Measurements from ENCODE around the gene SPRR3.
"Not testable (repeated sequence)": the region's sequence is repeated elsewhere in the genome, so short reads cannot be mapped to it uniquely, and the experiment has no call there.

The SPRR3 gene

DNA sequence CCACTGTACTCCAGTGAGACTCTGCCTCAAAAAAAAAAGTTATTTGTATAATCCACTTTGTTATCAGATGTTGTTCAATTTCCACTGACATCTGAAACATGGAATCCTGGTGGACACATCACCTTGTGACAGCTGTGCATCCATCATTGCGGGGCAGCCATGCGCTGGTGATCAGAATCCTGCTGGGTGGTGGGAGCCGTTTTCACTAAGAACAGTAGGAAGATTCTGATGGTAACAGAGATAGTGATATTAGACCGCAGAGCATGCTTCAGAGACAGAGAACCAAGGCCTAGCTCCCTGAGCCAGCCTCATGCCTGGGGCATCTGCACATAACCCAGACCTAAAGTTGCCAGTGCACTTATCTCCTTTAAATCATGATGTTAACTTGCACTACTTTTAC, 3.1 kb upstream of the SPRR3 start:
- TF ChIP-seq, protein P1, sequence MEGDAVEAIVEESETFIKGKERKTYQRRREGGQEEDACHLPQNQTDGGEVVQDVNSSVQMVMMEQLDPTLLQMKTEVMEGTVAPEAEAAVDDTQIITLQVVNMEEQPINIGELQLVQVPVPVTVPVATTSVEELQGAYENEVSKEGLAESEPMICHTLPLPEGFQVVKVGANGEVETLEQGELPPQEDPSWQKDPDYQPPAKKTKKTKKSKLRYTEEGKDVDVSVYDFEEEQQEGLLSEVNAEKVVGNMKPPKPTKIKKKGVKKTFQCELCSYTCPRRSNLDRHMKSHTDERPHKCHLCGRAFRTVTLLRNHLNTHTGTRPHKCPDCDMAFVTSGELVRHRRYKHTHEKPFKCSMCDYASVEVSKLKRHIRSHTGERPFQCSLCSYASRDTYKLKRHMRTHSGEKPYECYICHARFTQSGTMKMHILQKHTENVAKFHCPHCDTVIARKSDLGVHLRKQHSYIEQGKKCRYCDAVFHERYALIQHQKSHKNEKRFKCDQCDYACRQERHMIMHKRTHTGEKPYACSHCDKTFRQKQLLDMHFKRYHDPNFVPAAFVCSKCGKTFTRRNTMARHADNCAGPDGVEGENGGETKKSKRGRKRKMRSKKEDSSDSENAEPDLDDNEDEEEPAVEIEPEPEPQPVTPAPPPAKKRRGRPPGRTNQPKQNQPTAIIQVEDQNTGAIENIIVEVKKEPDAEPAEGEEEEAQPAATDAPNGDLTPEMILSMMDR (IDR thresholded peaks at IDR 0.05; ENCODE audit: low read length) = no peak
- no peak for TF ChIP-seq EZH2 (IDR thresholded peaks at IDR 0.05; ENCODE audit: borderline replicate concordance, low read length)
- no peaks in the 10 kb centered on the region for H3K27me3 ChIP-seq (ENCODE audit: insufficient read depth, low read length)
- no peaks in the 10 kb centered on the region for H4K20me1 ChIP-seq (ENCODE audit: insufficient read depth, low read length)
- no peaks in the 10 kb centered on the region for H3K4me1 ChIP-seq (ENCODE audit: insufficient read depth, low read length, severe bottlenecking)
- no peaks in the 10 kb centered on the region for H3K79me2 ChIP-seq (ENCODE audit: insufficient read depth, low read length)
- H3K4me2 ChIP-seq (ENCODE audit: low read length) = no peak overlapping the region
- no peaks in the 10 kb centered on the region for H3K9me2 ChIP-seq (ENCODE audit: low read depth, low read length)
- H3K9me3 ChIP-seq (ENCODE audit: low read length) = no peaks in the 10 kb centered on the region
- H2AFZ ChIP-seq (ENCODE audit: low read length) = no peak overlapping the region
- H3K4me3 ChIP-seq (ENCODE audit: low read depth, low read length, poor library complexity, severe bottlenecking) = no peak overlapping the region
- no peak overlapping the region for H3K9ac ChIP-seq (ENCODE audit: low read length)
- H3K36me3 ChIP-seq (ENCODE audit: insufficient read depth, low read length) = no peaks in the 10 kb centered on the region
- no peaks in the 10 kb centered on the region for H3F3A ChIP-seq (ENCODE audit: insufficient read depth, low read length)
- no peak overlapping the region for H3K27ac ChIP-seq (ENCODE audit: low read depth, low read length, poor library complexity, severe bottlenecking)

DNA sequence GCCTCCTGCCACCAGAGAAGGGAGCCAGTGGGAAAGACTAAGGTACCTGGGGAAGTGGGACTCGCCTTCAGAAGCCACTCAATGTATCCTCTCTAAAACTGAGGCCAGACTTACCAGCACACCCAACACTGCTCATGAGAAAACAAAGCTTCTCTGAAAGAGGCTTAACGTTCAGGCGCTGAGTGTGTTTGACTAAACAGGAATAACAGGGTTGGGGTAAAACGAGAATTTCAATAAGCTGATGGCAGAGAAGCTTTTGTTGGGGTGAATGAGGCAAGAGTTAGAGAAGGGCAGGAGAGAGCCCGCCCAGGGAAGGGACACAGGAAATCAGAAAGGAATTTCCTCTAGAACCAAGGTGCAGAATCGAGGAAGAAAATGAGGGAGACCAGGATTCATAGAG, 1.7 kb upstream of the SPRR3 start:
- H3K4me1 ChIP-seq (ENCODE audit: insufficient read depth, low read length, severe bottlenecking) = no peaks in the 10 kb centered on the region
- H3K9me2 ChIP-seq (ENCODE audit: low read depth, low read length) = no peaks in the 10 kb centered on the region
- no peaks in the 10 kb centered on the region for H4K20me1 ChIP-seq (ENCODE audit: insufficient read depth, low read length)
- no peak overlapping the region for H3K9ac ChIP-seq (ENCODE audit: low read length)
- no peak overlapping the region for H3K4me3 ChIP-seq (ENCODE audit: low read depth, low read length, poor library complexity, severe bottlenecking)
- no peaks in the 10 kb centered on the region for H3F3A ChIP-seq (ENCODE audit: insufficient read depth, low read length)
- no peak for TF ChIP-seq EZH2 (IDR thresholded peaks at IDR 0.05; ENCODE audit: borderline replicate concordance, low read length)
- TF ChIP-seq, protein P1 (IDR thresholded peaks at IDR 0.05; ENCODE audit: low read length) = no peak
- H3K4me2 ChIP-seq (ENCODE audit: low read length) = no peak overlapping the region
- no peaks in the 10 kb centered on the region for H3K9me3 ChIP-seq (ENCODE audit: low read length)
- H3K36me3 ChIP-seq (ENCODE audit: insufficient read depth, low read length) = no peaks in the 10 kb centered on the region
- H3K79me2 ChIP-seq (ENCODE audit: insufficient read depth, low read length) = no peaks in the 10 kb centered on the region
- no peak overlapping the region for H2AFZ ChIP-seq (ENCODE audit: low read length)
- H3K27me3 ChIP-seq (ENCODE audit: insufficient read depth, low read length) = no peaks in the 10 kb centered on the region
- H3K27ac ChIP-seq (ENCODE audit: low read depth, low read length, poor library complexity, severe bottlenecking) = no peak overlapping the region

DNA sequence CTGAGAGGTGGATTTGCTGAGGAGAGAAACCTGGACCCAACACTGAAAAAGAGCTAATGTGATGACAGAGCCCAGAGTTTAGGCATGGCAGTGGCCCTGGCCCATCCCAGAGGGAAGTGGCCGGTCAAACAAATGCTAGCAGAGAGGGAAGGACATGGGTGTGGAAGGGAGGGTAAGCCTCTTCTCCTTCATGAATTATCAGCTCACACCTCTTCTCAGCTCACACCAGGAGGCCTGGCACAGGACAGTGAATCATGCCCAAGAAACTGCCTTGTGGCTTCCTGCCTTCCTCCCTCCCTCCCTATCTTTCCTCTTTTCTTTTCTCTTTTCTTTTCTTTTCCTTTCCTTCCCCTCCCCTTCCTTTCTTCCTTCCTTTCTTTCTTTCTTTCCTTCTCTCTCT, 1.3 kb upstream of the SPRR3 start:
- Histone ChIP-seq H3K4me2 (ENCODE audit: low read length) (no peak overlapping the region), H3F3A (ENCODE audit: insufficient read depth, low read length) (no peaks in the 10 kb centered on the region), H3K36me3 (ENCODE audit: insufficient read depth, low read length) (no peaks in the 10 kb centered on the region), H3K27ac (ENCODE audit: low read depth, low read length, poor library complexity, severe bottlenecking) (no peak overlapping the region), H3K4me1 (ENCODE audit: insufficient read depth, low read length, severe bottlenecking) (no peaks in the 10 kb centered on the region), H3K79me2 (ENCODE audit: insufficient read depth, low read length) (no peaks in the 10 kb centered on the region), H3K9me2 (ENCODE audit: low read depth, low read length) (no peaks in the 10 kb centered on the region), H3K27me3 (ENCODE audit: insufficient read depth, low read length) (no peaks in the 10 kb centered on the region), H3K4me3 (ENCODE audit: low read depth, low read length, poor library complexity, severe bottlenecking) (no peak overlapping the region), H2AFZ (ENCODE audit: low read length) (no peak overlapping the region), H3K9ac (ENCODE audit: low read length) (no peak overlapping the region), H4K20me1 (ENCODE audit: insufficient read depth, low read length) (no peaks in the 10 kb centered on the region), H3K9me3 (ENCODE audit: low read length) (no peaks in the 10 kb centered on the region)
- TF ChIP-seq, protein P1 (IDR thresholded peaks at IDR 0.05; ENCODE audit: low read length) = no peak
- no peak for TF ChIP-seq EZH2 (IDR thresholded peaks at IDR 0.05; ENCODE audit: borderline replicate concordance, low read length)

DNA sequence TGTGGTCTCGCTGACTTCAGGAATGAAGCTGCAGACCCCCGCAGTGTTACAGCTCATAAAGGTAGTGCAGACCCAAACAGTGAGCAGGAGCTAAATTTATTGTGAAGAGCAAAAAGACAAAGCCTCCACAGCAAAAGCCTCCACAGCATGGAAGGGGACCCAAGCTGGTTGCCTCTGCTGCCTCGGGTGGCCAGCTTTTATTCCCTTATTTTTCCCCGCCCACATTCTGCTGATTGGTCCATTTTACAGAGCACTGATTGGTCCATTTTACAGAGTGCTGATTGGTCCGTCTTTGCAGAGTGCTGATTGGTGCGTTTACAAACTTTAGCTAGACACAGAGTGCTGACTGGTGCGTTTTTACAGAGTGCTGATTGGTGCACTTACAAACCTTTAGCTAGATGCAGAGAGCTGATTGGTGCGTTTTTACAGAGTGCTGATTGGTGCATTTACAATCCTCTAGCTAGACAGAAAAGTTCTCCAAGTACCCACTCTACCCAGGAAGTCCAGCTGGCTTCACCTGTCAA, 9.7 kb downstream of the SPRR3 start:
- not testable (repeated sequence) for H3K4me3 ChIP-seq (ENCODE audit: low read depth, low read length, poor library complexity, severe bottlenecking); H3F3A ChIP-seq (ENCODE audit: insufficient read depth, low read length); H3K9me2 ChIP-seq (ENCODE audit: low read depth, low read length); H2AFZ ChIP-seq (ENCODE audit: low read length); H3K27ac ChIP-seq (ENCODE audit: low read depth, low read length, poor library complexity, severe bottlenecking); H3K27me3 ChIP-seq (ENCODE audit: insufficient read depth, low read length); H3K36me3 ChIP-seq (ENCODE audit: insufficient read depth, low read length); H3K9ac ChIP-seq (ENCODE audit: low read length); H3K9me3 ChIP-seq (ENCODE audit: low read length); H3K4me2 ChIP-seq (ENCODE audit: low read length); H4K20me1 ChIP-seq (ENCODE audit: insufficient read depth, low read length); H3K79me2 ChIP-seq (ENCODE audit: insufficient read depth, low read length); H3K4me1 ChIP-seq (ENCODE audit: insufficient read depth, low read length, severe bottlenecking)

DNA sequence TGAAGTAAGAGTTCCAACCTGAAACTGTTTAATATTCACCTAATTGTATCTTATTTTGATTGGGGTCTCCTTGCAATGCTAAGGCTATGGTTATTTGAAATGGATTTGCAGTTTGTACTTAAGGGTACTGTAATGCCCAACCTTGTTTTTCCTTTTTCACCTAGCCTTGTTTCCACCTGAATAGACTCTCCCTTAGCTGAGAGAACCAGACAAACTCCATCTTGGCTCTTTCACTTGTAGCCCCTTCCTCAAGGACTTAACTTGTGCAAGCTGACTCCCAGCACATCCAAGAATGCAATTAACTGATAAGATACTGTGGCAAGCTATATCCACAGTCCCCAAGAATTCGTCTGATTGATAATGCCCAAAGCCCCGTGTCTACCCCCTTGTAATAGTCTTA, 20.3 kb downstream of the SPRR3 start:
- H3K9ac ChIP-seq (ENCODE audit: low read length); H3K27ac ChIP-seq (ENCODE audit: low read depth, low read length, poor library complexity, severe bottlenecking); H3K79me2 ChIP-seq (ENCODE audit: insufficient read depth, low read length); H2AFZ ChIP-seq (ENCODE audit: low read length); H3K27me3 ChIP-seq (ENCODE audit: insufficient read depth, low read length); H4K20me1 ChIP-seq (ENCODE audit: insufficient read depth, low read length); H3K4me2 ChIP-seq (ENCODE audit: low read length); H3K4me3 ChIP-seq (ENCODE audit: low read depth, low read length, poor library complexity, severe bottlenecking); H3K9me3 ChIP-seq (ENCODE audit: low read length); H3K36me3 ChIP-seq (ENCODE audit: insufficient read depth, low read length); H3K4me1 ChIP-seq (ENCODE audit: insufficient read depth, low read length, severe bottlenecking); H3F3A ChIP-seq (ENCODE audit: insufficient read depth, low read length); H3K9me2 ChIP-seq (ENCODE audit: low read depth, low read length): not testable (repeated sequence)

Measured in OCI-LY1 (cell line).